Uterus (tissue), 2 donors: ENCODE data around the gene RNF26.

Experiments
- POLR2A ChIP-seq, 2 donors: fragments of 450-650 bp; IDR thresholded peaks; one replicate each; pipeline ENCODE4 v1.6.1; 2016; ENCODE audit warnings: antibody characterized with exemption in 2 of 2, mild to moderate bottlenecking in 1 of 2, moderate library complexity in 1 of 2
- TF ChIP-seq, protein P1 (sequence below), 4 experiments: fragments of 200-600 bp in 2 of 4; fragments of 450-650 bp in 2 of 4; sonication (generic) in 2 of 4; IDR thresholded peaks; one replicate each; pipeline ENCODE4 v1.5.1; 2016 to 2019; ENCODE audit warnings: antibody characterized with exemption in 4 of 4, mild to moderate bottlenecking in 2 of 4, moderate library complexity in 1 of 4

DNA sequence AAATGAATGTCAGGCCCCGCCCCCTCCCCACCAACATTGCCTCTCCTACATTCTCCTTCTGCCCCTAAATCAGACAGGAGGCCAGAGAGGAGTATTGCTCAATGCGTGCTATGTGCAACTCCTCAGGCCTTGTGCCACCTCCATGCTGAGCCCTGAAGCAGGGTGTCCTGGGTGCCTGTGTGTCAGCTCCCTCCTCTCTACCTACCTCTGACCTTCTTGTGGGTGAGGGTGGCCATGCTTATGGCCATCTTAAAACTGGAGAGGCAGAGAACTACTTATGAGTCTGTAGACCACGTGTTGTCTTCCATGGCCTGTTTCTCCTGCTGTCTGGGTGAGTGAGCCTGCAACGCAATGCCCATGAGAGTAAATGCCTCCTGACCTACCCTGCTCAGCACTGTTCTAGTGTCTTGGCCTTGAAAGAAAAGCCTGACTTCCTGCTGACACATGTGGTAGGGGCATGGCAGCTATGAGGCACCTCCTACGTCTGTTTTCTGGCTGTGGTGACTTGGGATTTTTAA, 27.9 kb upstream of the RNF26 start:
- TF ChIP-seq, protein P1, sequence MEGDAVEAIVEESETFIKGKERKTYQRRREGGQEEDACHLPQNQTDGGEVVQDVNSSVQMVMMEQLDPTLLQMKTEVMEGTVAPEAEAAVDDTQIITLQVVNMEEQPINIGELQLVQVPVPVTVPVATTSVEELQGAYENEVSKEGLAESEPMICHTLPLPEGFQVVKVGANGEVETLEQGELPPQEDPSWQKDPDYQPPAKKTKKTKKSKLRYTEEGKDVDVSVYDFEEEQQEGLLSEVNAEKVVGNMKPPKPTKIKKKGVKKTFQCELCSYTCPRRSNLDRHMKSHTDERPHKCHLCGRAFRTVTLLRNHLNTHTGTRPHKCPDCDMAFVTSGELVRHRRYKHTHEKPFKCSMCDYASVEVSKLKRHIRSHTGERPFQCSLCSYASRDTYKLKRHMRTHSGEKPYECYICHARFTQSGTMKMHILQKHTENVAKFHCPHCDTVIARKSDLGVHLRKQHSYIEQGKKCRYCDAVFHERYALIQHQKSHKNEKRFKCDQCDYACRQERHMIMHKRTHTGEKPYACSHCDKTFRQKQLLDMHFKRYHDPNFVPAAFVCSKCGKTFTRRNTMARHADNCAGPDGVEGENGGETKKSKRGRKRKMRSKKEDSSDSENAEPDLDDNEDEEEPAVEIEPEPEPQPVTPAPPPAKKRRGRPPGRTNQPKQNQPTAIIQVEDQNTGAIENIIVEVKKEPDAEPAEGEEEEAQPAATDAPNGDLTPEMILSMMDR (IDR thresholded peaks at IDR 0.05) = no peak
- peak in 1 of 2 donors; percentile 21 for TF ChIP-seq POLR2A (IDR thresholded peaks at IDR 0.05)
